Frontal cortex (tissue), 4 donors: Measurements from ENCODE around the gene EEF1AKMT4. TPM values are rescaled to one million over a fixed set of nuclear protein-coding genes. Genes with fewer than 3 reads are reported as not detected.

Experiments
- DNase-seq, 2 donors: peaks; one replicate each; pipeline ENCODE4 v3.0.0; 2012; ENCODE audit warnings: low spot score in 2 of 2
- FAIRE-seq: peaks from 2 replicates; lab custom pipeline; 2012; peaks lifted over from hg19 to GRCh38; lab: Jason Lieb, UNC
- small RNA-seq: library from RNA; depleted of rRNA; stranded (forward); fragments of <200 nt; gene quantifications from one replicate; pipeline ENCODE3, GENCODE V24; 2014
- total RNA-seq: library from RNA; depleted of rRNA; stranded (reverse); fragments of >200 nt; gene quantifications from one replicate; pipeline ENCODE4 v1.2.3, GENCODE V29; 2014
- donor health status: control.
- donor health status: control.
- donor health status: control.

EEF1AKMT4 gene
- total RNA-seq, 1 donor from 2014 or later: 0.82 TPM

DNA sequence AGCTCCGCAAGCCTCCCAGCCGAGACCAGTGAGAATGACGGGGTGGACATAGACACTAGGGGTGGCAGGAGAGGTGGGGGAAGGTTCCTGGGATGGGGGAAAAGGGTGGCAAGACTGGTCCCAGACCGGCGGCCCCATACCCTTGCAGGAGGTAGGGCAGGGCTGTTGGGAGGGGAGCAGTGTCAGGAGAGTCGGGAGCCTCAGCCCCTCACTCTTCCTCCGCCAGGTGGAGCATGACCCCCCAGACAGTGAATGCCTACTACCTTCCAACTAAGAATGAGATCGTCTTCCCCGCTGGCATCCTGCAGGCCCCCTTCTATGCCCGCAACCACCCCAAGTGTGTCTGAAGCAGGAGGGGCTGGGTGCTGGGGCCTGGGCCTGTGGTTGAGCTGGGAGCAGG is 40.9 kb downstream of the EEF1AKMT4 start:
- FAIRE-seq: no peak
- DNase-seq: no peak

DNA sequence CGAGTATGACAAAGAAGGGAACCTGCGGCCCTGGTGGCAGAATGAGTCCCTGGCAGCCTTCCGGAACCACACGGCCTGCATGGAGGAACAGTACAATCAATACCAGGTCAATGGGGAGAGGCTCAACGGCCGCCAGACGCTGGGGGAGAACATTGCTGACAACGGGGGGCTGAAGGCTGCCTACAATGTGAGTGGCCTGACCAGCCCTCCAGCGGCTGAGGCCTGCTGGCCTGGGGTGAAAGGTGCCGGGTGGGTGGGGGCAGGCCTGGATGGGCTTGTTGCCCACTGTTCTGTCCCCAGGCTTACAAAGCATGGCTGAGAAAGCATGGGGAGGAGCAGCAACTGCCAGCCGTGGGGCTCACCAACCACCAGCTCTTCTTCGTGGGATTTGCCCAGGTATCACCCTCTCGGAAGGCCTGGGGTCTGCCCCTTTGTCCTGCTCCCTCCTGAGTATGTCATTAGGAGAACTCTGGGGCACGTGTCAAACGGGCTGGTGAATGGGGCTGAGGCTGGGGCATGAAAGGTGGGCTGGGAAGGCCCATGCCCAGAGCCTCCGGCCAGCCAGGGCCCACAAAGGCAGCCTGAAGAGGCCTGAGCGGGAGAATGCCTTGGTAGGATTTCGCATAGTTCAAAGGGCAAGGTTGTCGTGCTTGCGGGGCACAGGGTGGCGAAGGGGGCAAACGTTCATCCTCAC is 41.7 kb downstream of the EEF1AKMT4 start:
- DNase-seq (no peak), FAIRE-seq (no peak)

DNA sequence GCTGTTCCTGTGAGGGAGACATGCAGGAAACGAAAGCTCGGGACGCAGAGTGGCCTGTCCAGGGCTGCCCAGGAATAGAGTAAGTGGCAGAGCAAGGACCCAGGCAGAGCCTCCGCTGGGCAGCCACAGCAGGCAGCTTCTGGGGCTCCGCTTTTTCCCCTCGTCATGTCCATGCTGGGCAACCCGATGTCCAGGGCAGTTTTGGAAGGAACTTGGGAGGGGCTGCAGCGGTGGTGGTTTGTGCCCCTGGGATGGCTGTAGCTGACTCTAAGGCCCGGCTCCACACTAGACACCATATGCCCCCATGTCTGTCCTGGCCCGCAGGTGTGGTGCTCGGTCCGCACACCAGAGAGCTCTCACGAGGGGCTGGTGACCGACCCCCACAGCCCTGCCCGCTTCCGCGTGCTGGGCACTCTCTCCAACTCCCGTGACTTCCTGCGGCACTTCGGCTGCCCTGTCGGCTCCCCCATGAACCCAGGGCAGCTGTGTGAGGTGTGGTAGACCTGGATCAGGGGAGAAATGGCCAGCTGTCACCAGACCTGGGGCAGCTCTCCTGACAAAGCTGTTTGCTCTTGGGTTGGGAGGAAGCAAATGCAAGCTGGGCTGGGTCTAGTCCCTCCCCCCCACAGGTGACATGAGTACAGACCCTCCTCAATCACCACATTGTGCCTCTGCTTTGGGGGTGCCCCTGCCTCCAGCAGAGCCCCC is 42.4 kb downstream of the EEF1AKMT4 start:
- no peak for FAIRE-seq
- DNase-seq: no peak

DNA sequence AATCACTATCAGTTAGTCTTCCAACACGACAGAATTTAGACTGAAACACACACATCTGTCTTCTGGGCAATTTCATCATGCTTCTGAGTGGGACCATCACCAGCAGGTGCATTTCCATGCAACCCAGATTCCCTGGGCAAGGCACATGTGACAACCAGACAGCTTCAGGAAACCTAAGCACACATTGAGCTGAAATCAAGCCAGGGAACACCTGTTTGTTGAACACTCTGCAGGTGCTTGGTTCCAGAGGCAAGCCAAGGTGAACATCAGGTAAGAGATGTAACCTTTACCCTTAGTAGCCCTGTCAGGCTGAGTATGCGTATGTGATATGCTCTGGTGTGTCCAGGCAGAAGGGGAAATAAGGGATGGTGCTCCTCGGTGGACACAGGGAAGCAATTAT is 46.3 kb downstream of the EEF1AKMT4 start:
- FAIRE-seq (no peak), DNase-seq (no peak)

DNA sequence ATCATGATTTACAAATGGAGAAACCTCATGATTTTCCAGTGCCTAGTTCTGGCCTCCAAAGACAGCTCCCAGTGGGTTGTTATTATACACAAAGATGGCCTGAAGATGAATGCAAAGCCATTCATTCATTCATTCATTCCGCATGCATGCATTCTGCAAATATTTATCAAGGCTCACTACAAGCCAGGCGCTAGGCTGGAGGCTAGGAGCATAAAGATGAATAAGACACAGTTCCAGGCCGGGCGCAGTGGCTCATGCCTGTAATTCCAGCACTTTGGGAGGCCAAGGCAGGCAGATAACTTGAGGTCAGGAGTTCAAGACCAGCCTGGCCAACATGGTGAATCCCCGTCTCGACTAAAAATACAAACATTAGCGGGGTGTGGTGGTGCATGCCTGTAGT is 47.1 kb downstream of the EEF1AKMT4 start:
- FAIRE-seq (no peak), DNase-seq (no peak)

DNA sequence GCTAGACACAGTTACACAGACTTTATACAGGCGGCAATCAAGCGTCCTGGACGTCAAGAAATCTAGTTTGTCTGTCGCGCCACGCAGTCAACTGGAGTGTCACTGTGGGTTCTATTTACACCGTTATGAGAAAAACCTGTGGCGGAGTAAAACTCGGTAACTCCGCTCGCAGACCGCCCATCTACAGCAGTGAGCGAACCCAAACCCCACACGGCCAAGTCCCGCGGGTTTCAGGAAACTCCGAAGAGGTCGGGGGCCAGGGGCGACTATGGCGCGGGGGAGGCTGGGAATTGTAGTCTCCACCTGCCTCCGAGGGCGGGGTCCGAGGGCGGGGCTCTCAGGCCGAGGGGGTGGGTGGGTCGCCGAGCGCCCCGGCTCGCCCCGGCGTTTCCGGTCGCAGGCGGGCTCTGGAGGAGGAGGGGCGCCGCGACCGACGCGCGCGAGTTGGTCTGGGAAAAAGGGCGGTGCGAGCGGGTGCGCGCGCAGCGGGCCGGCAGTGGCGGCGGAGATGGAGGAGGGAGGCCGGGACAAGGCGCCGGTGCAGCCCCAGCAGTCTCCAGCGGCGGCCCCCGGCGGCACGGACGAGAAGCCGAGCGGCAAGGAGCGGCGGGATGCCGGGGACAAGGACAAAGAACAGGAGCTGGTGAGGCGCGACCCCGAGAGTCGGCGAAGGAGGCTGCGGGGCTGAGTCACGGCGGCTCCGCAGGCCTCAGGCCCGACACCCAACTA is 49.5 kb downstream of the EEF1AKMT4 start, which contains the start of gene PSMD2:
Gene PSMD2, plus strand, starts transcription at position 483 of the 729 bp plus-strand sequence. Its CDS starts 26 bp downstream, at position 509.
- DNase-seq: peak; percentile 97 to 99
- no peak for FAIRE-seq

DNA sequence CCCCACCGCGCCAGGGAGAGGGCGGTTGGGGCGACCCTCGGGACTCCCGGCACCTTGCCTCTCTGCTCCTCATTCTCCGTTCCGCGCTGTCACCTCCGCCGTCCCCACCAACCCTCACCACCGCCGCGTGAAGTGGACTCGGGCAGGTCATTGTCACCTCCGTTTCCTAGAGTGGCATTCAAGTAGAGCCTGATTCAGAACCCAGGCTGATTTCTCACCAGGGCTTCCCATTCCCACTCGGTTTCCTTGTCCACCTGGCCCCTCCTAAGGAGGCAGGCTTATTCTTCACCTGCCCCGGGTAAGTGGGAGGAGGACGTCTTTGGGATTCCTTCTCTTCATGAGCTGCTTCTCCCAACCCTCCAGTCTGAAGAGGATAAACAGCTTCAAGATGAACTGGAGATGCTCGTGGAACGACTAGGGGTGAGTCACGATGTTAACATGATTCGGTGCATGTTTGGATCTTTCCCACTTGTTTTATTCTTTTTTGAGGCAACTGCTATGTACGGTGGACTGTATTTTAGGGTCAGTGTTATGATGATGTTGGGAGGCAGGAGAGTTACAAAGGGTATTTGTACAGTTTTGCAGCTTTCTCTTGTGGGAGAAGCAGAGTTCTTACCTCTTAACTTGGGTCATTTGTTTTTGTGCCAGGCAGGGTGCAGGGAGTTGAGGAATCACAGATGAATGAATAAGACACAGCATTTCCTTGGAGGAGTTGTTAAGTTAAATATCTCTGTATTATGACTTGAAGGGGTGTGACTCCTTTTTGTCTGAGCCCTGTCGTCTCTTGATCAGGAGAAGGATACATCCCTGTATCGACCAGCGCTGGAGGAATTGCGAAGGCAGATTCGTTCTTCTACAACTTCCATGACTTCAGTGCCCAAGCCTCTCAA is 50.3 kb downstream of the EEF1AKMT4 start:
- FAIRE-seq: no peak

DNA sequence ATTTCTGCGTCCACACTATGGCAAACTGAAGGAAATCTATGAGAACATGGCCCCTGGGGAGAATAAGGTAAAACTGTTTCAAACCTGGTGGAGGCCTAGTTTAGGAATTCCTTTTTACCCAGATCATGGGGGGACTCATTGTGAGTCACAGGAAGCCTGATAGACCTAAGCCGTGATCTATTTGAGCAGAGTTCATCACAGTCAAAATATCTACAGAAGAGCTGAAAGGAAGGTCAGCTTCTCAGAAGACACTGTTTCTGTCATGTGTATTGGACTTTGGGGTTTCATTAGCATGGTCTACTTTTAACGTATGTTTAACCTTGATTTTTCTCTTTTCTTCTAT is 50.9 kb downstream of the EEF1AKMT4 start:
- DNase-seq: no peak
- FAIRE-seq: no peak

More for the DNA sequence above, 50.3 kb downstream of the EEF1AKMT4 start:
- DNase-seq: no peak

DNA sequence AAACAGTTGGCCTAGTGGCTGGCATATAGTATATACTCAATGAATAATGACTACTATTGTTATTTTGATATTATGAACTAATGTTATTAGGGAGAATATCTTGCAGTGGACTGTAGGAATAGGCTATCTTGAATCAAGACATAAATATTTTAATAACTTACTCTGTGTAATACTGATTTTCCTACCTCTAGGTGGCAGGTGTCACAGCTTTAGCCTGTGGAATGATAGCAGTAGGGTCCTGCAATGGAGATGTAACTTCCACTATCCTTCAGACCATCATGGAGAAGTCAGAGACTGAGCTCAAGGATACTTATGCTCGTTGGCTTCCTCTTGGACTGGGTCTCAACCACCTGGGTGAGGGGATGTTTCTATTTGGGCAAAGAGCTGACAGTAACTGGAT is 56.1 kb downstream of the EEF1AKMT4 start:
- DNase-seq (no peak), FAIRE-seq (no peak)

DNA sequence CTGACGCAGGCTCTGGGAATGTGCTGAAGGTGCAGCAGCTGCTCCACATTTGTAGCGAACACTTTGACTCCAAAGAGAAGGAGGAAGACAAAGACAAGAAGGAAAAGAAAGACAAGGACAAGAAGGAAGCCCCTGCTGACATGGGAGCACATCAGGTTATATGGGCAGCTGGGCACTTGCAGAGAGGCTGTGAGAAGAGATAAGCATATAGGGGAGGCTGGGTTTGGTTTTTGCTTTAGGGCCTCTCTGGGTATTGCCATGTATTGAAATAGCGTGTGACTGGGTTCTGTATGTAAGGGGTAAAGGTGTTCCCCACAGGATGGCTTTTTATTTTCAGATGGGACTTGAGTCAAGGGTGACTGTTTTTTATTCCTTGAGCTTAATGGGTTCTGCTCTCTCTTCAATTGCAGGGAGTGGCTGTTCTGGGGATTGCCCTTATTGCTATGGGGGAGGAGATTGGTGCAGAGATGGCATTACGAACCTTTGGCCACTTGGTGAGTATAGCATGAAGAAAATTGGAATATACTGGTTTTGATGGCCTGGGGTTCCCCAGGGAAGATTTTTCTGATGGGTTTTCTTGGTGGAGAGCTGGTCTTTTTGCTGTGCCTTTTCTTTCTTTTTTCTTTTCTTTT is 57.0 kb downstream of the EEF1AKMT4 start:
- DNase-seq (no peak), FAIRE-seq (no peak)

DNA sequence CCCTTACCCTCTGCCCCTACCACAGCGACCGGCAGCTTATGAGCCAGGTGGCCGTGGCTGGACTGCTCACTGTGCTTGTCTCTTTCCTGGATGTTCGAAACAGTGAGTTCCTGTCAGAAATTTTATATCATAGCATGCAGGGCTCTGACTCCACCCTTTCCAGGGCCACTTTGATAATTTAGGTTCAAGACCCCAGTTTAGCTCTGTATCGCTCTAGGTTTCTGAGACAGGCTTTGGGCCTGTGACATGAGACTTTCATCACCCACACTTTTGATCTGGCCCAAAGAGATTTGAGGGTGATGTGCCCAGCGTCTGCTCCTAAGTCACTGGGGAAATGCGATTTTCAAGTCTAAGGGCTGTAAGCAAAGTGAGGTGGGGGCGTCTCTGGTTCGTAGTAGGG is 58.4 kb downstream of the EEF1AKMT4 start:
- FAIRE-seq: no peak
- no peak for DNase-seq

Small RNA genes within 50 kb of the gene (small RNA-seq; reads per million reads assigned to genes)
- gene MIR1224: 0.25 reads per million, percentile 5 among the genes with 10 or more reads in this experiment

Other genes with a start within 250 kb of the EEF1AKMT4 start
- 37.9 TPM for gene ABCC5, start 231.8 kb upstream of the EEF1AKMT4 start, total RNA-seq
- gene HTR3D, start 217.9 kb upstream of the EEF1AKMT4 start, total RNA-seq: not detected
- gene HTR3C, start 196.6 kb upstream of the EEF1AKMT4 start, total RNA-seq: not detected
- gene HTR3E, start 152.6 kb upstream of the EEF1AKMT4 start, total RNA-seq: not detected
- 42.8 TPM for gene EIF2B5, start 114.3 kb upstream of the EEF1AKMT4 start, total RNA-seq
- gene DVL3, start 94.3 kb upstream of the EEF1AKMT4 start, total RNA-seq: 34.6 TPM
- gene AP2M1, start 74.8 kb upstream of the EEF1AKMT4 start, total RNA-seq: 344 TPM
- gene ABCF3, start 63.5 kb upstream of the EEF1AKMT4 start, total RNA-seq: 47.3 TPM
- 0.41 TPM for gene VWA5B2, start 20.1 kb upstream of the EEF1AKMT4 start, total RNA-seq
- gene ALG3, start 710 bp upstream of the EEF1AKMT4 start, total RNA-seq: 11.0 TPM
- 4.5 TPM for gene CAMK2N2, start 11.9 kb downstream of the EEF1AKMT4 start, total RNA-seq
- 3.7 TPM for gene ECE2, start 26.4 kb downstream of the EEF1AKMT4 start, total RNA-seq
- gene PSMD2, start 49.6 kb downstream of the EEF1AKMT4 start, total RNA-seq: 263 TPM
- gene EIF4G1, start 64.9 kb downstream of the EEF1AKMT4 start, total RNA-seq: 88.0 TPM
- gene FAM131A, start 87.9 kb downstream of the EEF1AKMT4 start, total RNA-seq: 60.7 TPM
- gene CLCN2, start 111.9 kb downstream of the EEF1AKMT4 start, total RNA-seq: 7.3 TPM
- gene POLR2H, start 112.0 kb downstream of the EEF1AKMT4 start, total RNA-seq: 33.8 TPM
- gene THPO, start 128.5 kb downstream of the EEF1AKMT4 start, total RNA-seq: 0.41 TPM
- 2.0 TPM for gene CHRD, start 130.4 kb downstream of the EEF1AKMT4 start, total RNA-seq